ENCODE data around the gene TFEB. TPM values are rescaled to one million over a fixed set of nuclear protein-coding genes. Genes with fewer than 3 reads are reported as not detected.

TFEB gene
- total and polyA plus RNA-seq, 10 of the 15 experiments (the other 5 are each of a cell fraction or from before 2014, with no cell fraction given) = 0.84 to 108 (median 60.8) TPM

DNA sequence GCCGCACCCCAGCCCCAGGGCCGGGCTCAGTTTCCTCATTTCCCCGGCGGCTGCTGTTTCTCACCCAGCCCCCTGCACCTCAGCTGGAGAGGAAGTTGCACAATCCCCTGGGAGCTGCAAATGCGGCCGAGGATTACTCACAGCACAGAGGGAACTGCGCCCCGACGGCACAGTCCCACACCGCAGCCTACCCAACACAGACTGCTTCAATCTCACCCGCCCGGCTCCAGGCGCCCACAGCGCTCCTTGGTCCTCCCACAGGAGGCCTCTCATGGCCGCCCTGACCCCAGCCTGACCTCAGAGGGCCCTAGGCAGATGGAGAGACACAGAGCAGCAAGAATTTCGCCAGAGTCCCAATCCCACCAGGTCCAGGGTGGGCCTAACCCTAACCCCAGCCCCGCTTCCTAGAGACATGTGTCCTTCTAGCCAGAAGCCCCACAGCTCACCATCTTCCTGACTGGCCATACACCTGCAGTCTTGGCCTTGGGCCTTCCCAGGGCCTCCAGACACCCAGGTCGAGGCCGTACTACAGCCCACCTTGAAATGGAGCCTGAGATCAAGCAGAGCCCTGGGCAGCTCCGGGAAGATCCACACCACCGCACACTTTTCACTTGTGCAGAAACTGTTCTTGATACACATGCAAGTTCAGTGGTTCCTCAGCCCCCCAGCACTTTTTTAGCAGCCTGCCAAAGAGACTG is 11.7 kb downstream of the TFEB start (continued):
- TF ChIP-seq, protein P1, sequence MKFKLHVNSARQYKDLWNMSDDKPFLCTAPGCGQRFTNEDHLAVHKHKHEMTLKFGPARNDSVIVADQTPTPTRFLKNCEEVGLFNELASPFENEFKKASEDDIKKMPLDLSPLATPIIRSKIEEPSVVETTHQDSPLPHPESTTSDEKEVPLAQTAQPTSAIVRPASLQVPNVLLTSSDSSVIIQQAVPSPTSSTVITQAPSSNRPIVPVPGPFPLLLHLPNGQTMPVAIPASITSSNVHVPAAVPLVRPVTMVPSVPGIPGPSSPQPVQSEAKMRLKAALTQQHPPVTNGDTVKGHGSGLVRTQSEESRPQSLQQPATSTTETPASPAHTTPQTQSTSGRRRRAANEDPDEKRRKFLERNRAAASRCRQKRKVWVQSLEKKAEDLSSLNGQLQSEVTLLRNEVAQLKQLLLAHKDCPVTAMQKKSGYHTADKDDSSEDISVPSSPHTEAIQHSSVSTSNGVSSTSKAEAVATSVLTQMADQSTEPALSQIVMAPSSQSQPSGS (IDR thresholded peaks at IDR 0.05; ENCODE audit: low read length) = peak; percentile 88
- TF ChIP-seq GABPA (IDR thresholded peaks at IDR 0.05; ENCODE audit: low read depth) = no peak
- peak; percentile 90 for TF ChIP-seq POLR2A (IDR thresholded peaks at IDR 0.05; ENCODE audit: low read depth, low read length)
- peak; percentile 10; the same call in 1 of the 2 replicates for TF ChIP-seq E2F4 (IDR thresholded peaks at IDR 0.05; ENCODE audit: low read depth, low read length)
- peak; percentile 85 for TF ChIP-seq PAX5 (IDR thresholded peaks at IDR 0.05; ENCODE audit: borderline replicate concordance, low read depth, low read length)
- TF ChIP-seq, protein P2, sequence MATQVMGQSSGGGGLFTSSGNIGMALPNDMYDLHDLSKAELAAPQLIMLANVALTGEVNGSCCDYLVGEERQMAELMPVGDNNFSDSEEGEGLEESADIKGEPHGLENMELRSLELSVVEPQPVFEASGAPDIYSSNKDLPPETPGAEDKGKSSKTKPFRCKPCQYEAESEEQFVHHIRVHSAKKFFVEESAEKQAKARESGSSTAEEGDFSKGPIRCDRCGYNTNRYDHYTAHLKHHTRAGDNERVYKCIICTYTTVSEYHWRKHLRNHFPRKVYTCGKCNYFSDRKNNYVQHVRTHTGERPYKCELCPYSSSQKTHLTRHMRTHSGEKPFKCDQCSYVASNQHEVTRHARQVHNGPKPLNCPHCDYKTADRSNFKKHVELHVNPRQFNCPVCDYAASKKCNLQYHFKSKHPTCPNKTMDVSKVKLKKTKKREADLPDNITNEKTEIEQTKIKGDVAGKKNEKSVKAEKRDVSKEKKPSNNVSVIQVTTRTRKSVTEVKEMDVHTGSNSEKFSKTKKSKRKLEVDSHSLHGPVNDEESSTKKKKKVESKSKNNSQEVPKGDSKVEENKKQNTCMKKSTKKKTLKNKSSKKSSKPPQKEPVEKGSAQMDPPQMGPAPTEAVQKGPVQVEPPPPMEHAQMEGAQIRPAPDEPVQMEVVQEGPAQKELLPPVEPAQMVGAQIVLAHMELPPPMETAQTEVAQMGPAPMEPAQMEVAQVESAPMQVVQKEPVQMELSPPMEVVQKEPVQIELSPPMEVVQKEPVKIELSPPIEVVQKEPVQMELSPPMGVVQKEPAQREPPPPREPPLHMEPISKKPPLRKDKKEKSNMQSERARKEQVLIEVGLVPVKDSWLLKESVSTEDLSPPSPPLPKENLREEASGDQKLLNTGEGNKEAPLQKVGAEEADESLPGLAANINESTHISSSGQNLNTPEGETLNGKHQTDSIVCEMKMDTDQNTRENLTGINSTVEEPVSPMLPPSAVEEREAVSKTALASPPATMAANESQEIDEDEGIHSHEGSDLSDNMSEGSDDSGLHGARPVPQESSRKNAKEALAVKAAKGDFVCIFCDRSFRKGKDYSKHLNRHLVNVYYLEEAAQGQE (IDR thresholded peaks at IDR 0.05; ENCODE audit: low read depth, low read length) = no peak
- TF ChIP-seq, protein P3, sequence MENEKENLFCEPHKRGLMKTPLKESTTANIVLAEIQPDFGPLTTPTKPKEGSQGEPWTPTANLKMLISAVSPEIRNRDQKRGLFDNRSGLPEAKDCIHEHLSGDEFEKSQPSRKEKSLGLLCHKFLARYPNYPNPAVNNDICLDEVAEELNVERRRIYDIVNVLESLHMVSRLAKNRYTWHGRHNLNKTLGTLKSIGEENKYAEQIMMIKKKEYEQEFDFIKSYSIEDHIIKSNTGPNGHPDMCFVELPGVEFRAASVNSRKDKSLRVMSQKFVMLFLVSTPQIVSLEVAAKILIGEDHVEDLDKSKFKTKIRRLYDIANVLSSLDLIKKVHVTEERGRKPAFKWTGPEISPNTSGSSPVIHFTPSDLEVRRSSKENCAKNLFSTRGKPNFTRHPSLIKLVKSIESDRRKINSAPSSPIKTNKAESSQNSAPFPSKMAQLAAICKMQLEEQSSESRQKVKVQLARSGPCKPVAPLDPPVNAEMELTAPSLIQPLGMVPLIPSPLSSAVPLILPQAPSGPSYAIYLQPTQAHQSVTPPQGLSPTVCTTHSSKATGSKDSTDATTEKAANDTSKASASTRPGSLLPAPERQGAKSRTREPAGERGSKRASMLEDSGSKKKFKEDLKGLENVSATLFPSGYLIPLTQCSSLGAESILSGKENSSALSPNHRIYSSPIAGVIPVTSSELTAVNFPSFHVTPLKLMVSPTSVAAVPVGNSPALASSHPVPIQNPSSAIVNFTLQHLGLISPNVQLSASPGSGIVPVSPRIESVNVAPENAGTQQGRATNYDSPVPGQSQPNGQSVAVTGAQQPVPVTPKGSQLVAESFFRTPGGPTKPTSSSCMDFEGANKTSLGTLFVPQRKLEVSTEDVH (IDR thresholded peaks at IDR 0.05; ENCODE audit: low read depth, partially characterized antibody) = no peak
- TF ChIP-seq NFYA (IDR thresholded peaks at IDR 0.05; ENCODE audit: borderline replicate concordance, low read depth, low read length) = no peak
- peak; percentile 54 for TF ChIP-seq JUNB (IDR thresholded peaks at IDR 0.05)
- TF ChIP-seq, protein P4, sequence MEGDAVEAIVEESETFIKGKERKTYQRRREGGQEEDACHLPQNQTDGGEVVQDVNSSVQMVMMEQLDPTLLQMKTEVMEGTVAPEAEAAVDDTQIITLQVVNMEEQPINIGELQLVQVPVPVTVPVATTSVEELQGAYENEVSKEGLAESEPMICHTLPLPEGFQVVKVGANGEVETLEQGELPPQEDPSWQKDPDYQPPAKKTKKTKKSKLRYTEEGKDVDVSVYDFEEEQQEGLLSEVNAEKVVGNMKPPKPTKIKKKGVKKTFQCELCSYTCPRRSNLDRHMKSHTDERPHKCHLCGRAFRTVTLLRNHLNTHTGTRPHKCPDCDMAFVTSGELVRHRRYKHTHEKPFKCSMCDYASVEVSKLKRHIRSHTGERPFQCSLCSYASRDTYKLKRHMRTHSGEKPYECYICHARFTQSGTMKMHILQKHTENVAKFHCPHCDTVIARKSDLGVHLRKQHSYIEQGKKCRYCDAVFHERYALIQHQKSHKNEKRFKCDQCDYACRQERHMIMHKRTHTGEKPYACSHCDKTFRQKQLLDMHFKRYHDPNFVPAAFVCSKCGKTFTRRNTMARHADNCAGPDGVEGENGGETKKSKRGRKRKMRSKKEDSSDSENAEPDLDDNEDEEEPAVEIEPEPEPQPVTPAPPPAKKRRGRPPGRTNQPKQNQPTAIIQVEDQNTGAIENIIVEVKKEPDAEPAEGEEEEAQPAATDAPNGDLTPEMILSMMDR (IDR thresholded peaks at IDR 0.05 in 2 of 3, conservative IDR thresholded peaks at IDR 0.05 in 1 of 3; ENCODE audit: control insufficient read depth in 2 of 3, extremely low read depth in 1 of 3, insufficient read depth in 1 of 3, low read depth in 3 of 3, low read length in 3 of 3) = no peak
- TF ChIP-seq ASH2L (IDR thresholded peaks at IDR 0.05; ENCODE audit: borderline replicate concordance, low read depth) = no peak
- no peak for TF ChIP-seq ZBTB33 (IDR thresholded peaks at IDR 0.05)
- TF ChIP-seq GATAD2B (conservative IDR thresholded peaks at IDR 0.05; ENCODE audit: low read depth) = peak; percentile 100
- TF ChIP-seq SUZ12 (IDR thresholded peaks at IDR 0.05; ENCODE audit: unreplicated experiment) = no peak

Measured in GM12878 (cell line).